GM18909 (cell line): ENCODE data around the gene POLD2.

Experiments
- ATAC-seq: cut with Tn5 transposase; IDR thresholded peaks from one replicate; pipeline ENCODE4 v1.9.1; 2021; ENCODE audit warnings: mild to moderate bottlenecking; ENCODE audit not compliant: unreplicated experiment, poor library complexity

Gene POLD2

DNA sequence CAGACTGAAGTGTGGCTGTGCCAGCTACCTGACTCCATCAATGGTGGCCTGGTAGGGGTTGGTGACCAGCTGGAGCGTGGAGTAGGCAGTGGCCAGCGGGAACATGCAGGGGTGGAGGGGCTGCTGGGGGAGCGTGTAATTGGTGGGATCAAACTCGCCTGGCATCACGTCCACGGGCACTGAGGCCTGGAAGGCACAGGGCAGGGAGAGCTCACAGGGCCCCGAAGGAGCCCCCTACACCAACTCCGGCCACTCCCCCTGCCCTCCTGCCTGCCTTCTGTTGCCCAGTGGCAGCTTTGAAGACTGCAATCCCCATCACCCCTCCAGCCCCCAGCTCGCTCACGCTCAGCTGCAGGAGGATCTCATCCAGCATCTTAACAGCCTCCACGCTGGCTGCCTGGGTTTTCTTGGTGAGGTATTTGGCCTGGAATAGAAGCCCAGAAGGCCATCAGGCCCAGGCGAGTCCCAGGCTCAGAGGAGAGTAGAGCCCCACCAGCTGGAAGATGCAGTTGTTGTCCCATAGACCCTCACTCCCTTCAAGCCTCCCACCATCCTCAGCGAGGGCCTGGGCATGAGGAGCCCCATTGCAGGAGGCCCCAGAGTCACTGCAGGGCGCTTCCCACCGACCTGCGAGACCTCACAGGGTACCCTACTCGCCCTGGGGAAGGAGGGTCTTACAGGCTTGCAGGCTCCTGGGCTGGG is 7.1 kb downstream of the POLD2 start:
- no peak for ATAC-seq

DNA sequence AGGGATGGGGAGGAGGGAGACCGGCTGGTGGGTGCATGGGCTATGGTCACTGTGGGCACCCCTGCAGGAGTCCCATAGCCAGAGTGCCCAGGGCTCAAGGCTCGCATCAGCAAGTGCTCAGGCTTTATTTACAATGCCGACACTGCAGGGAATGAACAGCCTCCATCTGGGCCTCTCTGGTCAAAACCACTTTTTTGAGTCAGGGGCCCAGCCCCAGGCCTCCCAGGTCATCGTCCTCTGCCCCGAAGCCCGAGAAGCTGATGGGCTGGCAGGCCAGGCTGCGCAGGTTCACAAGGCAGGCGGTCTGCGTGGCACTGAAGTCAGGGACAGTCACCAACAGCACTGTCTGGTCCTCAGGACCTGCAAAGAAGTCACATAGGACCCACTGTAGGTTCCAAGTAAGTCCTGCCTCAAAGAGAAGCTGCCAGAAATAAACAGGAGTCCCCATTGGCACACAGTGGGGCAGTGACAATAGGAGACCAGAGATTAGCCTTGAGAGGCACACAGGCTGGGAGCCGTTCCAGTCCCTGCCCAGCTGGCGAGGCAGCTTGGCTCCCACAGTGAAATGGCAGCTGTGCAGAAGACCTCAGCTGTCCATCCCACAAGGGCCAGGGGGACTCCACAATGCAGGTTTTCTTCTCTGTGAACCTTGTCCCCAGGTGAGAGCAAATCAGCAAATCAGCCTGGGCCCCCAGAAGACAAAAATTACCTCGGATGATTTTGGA is 8.6 kb downstream of the POLD2 start:
- no peak for ATAC-seq

- no peak for ATAC-seq
These were observed 9.5 kb downstream of the POLD2 start for GRCh38 chr7:44113764-44114354.

GRCh38 chr7:44112997-44113763 is 10.2 kb downstream of the POLD2 start:
- no peak for ATAC-seq

GRCh38 chr7:44112231-44112996 is 10.9 kb downstream of the POLD2 start:
- no peak for ATAC-seq

- no peak for ATAC-seq
These were observed 11.6 kb downstream of the POLD2 start for GRCh38 chr7:44111761-44112160.

GRCh38 chr7:44110719-44111635 is 12.4 kb downstream of the POLD2 start:
- ATAC-seq = no peak

- no peak for ATAC-seq
These were observed 13.4 kb downstream of the POLD2 start for GRCh38 chr7:44109991-44110390.

DNA sequence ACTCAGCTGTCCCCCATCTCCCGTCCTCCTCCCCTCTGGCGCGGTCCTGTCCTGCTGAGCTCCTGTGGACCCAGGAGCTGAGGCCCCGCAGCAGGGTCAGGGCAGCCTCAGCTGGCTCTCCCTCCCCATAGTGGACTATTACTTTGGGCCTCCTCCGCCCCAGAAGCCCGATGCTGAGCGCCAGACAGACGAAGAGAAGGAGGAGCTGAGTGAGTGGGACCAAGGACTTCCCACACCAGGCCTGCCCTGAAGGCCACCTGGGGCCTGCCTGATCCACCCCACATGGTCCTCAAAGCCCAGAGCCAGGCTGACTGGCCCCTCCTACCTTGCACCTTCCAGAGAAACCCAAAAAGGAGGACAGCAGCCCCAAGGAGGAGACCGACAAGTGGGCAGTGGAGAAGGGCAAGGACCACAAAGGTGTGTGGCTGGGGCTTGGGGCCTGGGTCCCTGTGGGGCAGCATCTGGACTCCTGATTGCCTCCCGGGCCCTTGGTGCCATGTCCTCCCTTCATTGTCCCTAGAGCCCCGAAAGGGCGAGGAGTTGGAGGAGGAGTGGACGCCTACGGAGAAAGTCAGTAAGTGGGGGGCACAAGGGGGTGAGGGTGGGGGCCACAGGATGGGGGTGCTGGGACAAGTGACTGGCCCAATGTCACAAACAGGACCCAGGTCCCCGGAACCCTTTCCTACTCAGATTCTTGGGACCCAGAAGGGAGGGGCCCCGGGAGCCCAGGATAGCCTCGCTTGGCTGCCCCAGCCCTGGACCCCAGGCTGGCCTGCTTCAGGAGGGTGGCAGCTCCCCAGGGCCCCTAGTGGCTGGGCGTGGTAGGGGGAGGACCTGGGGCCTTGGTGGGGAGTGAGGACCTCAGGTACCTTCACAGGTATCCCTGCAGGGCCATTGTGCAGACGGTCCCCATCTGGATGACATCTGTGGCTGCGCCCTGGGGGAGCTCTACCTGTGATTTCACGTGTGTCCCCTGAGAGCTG is 14.3 kb downstream of the POLD2 start:
- ATAC-seq = no peak

DNA sequence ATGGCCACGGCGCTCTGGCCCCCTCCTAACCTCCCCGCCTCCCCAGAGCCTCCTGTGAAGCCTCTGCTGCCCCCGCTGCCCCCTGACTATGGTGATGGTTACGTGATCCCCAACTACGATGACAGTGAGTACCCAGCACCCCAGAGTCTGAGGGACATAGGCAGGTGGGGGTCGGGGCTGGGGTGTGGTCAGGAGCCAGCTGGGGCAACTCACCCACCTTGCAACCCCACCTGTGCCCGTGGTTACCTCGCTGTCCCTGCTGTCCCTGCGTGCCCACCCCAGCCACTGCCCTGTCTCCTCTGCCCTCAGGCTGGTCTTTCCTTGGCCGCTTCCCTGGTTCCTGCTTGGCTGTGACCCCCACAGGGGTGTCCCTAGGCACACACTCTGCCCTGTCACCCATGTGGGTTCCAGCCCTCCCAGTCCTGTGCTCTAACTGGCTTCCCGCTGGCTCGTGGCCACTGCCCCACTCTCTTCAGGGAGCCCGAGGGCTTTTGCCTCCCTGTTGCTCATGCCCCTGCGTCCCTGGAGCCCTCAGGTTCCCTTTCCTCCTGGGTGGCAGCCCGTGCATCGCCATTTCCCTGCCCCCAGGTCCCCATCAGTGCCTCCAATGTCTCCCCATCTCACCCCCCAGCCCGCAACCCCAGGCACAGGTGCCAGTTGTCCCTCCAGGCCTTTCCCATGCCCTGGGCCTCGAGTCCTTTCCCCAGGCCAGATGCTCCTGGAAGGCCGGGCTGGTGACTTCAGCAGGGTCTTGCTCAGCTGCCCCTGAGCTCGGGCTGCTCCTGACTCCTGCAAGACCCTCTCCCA is 15.2 kb downstream of the POLD2 start:
- ATAC-seq = no peak

DNA sequence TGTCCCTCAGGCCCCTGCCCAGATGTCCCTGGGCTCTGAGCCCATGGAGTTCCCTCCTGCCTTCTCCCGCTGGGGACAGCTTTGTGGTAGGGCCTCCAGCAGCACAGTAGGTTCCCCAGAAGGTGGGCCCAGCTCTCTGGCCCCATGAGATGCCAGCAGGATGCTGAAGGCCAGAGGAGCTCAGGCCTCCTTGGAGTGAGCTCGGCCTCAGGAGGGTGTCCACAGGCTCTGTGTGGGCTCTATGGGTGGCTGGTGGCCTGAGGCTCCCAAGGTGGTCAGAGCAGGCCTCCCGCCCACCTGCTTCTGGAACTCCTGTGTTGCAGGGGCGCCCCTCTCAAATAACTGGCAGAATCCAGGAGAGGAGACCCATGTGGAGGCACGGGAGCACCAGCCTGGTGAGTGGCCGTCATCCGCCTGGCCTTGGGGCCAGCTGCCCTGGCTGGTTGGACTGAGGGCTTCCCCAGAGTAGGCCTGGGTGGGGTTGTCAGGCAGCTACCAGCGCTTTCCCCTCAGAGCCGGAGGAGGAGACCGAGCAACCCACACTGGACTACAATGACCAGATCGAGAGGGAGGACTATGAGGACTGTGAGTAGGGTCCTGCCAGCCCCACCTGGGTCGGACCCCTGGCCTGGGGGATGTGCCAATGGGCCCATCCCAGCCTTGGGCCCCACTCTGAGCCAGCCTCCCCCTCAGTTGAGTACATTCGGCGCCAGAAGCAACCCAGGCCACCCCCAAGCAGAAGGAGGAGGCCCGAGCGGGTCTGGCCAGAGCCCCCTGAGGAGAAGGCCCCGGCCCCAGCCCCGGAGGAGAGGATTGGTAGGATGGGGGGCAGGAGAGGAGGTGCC is 16.0 kb downstream of the POLD2 start:
- ATAC-seq = no peak

- no peak for ATAC-seq
These were observed 16.9 kb downstream of the POLD2 start for GRCh38 chr7:44106311-44107065.

DNA sequence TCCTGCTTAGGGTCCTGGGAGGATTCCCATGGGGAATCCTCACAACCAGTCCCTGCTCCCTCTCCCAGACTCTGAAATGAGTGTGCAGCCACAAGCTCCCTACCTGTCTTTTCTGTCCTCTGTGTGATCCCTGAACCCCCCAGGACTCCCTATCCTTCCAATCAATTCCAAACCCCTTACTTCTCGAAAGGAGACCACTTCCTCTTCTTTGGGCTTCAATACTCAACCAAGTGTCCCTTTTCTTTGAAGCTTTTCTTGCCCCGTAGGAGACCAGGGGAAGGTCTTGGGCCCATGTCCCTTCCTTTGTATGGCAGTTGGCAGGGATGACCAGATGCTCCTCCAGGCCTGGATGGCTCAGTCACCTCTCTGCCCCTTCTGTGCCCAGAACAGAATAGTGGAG is 17.5 kb downstream of the POLD2 start:
- ATAC-seq = no peak

GRCh38 chr7:44104860-44105771 is 18.2 kb downstream of the POLD2 start:
- ATAC-seq = no peak
